ENCODE results near the gene ERCC6L2.

Gene ERCC6L2

DNA sequence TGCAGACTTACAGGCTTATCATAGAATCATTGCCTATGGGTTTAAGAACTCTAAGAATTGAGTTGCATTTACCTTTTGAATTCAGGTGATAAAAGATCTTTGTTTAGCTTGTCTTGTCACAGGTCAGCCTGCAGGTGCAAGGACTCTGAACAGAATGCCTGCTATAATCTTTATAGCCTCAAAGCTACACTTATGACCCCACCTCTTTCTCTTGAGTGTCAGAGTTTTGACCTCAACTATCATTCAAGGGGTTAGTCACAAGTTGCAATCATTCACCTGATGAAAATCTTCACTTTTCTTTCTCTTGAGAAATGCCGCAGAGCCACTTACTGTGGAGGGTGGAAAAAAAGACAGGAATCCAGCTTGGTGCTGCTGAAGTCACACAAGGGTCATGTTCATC lies 49.5 kb downstream of the ERCC6L2 start:
- DNase-seq (ENCODE audit: low read depth in 3 of 3) = no peak

DNA sequence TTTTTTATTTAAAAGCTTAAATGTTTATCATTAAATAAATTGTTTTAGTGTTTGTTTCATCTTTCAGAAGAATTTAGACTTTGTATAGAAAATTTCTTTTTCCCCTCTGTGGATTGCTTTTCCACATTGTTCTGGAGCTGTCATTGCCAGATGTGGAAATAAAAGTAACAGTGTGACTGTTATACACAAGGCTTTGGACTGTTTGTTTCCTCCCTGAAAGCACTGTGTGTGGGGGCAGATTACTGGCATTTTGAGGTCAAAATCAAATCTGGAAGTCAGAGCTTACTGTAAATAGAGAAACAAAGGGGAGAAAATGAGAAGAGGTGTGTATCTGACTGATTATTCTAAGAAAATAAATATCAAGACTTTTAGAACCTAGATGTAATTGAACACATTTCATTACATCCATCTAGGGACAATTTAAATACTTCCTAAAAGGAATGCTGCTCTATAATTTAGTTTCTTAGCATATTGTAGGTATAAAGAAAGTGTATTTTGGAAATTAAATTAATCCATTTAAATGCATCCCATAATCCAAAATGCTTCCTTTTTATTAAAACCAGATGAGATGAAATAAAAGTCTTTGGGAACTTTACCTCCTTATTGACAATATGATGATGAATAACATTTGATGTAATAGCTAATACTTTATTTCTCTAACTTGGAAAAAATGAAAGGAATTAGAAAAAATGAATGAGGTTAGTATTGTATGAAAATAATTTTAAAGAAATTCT lies 51.9 kb downstream of the ERCC6L2 start:
- no peak for DNase-seq (ENCODE audit: low read depth in 3 of 3)

DNA sequence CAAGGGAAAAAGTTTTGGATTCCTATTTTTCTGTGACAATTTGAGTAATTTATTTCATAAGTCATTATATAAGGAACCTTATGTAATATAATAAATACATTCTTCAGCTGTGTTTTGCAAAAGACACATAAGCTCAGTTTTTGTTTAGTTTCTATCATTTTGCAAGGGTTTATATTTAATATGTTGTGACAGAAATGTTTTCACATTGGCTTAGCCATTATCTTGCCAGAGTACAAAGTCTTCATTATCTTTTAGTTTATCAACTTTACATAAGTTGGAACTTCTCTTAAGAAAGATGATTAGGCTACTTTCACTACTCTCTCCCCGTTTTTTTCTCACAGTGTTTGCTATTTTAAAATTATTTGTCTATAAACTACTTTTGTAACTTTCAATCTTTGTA lies 54.8 kb downstream of the ERCC6L2 start:
- DNase-seq (ENCODE audit: low read depth in 3 of 3) = no peak

DNA sequence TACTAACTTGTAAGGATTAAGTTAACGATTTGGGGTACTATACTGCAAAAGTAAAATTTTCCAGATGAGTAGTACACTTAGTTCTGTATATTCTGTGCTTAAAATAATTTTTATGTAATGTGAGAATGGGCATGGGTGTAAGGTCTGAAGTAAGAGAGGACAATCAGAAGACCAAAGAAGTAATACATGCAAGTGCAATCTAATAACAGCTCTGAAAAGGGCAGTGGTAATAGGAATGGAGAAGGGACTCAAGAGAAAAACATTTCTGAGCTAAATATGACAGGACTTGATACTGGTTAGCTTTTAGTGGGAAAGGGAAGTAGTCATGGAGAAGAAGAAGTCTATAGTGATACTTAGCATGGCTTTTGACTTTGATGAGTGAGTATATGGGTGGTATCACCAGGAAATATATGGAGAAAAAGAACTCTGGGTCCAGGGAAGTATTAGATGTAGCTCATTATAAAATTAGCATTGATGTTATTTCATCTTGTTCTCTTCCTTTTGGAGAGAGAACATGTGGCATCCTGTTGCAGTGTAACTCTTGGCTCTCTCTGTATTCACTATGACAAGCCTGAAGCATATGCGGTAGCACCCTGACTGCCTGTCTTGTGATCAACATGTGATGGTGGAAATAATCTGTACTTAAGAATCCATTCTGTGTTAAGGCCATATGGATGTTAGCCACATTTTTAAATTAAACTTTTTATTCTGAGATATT lies 60.5 kb downstream of the ERCC6L2 start:
- no peak for DNase-seq (ENCODE audit: low read depth in 3 of 3)

DNA sequence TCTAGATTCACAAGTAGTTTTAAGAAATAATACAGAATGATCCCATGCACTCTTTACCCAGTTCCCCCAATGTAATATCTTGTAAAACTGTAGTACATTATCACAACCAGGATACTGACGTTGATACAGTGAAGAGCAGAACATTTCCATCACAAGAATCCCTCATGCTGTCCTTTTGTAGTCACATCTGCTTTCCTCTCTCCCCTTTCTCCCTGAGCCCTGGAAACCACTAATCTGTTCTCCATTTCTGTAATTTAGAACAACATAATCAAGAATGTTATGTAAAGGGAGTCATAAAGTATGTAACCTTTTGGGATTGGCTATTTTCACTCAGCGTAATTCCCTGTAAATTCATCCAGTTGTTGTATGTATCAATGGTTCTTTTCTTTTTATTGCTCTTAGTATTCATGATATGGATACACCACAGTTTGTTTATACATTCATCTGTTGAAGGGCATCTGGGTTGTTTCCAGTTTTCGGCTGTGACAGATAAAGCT lies 61.1 kb downstream of the ERCC6L2 start:
- no peak for DNase-seq (ENCODE audit: low read depth in 3 of 3)

DNA sequence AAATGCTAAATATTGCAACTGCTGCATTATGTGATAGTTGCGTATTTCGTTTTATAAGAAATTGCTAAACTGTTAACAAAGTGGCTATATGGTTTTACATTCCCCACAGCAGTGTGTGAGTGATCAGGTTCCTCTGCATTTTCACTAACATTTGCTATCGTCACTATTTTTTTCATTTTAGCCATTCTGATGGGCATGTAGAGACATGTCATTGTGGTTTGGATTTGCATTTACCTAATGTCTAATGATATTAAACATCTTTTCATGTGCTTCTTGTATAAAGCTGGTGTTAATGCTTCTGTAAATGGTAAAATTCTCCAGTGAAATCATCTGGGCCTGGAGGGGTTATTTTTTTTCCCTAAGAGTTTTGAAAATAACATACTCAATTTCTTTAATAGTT lies 61.6 kb downstream of the ERCC6L2 start:
- no peak for DNase-seq (ENCODE audit: low read depth in 3 of 3)

DNA sequence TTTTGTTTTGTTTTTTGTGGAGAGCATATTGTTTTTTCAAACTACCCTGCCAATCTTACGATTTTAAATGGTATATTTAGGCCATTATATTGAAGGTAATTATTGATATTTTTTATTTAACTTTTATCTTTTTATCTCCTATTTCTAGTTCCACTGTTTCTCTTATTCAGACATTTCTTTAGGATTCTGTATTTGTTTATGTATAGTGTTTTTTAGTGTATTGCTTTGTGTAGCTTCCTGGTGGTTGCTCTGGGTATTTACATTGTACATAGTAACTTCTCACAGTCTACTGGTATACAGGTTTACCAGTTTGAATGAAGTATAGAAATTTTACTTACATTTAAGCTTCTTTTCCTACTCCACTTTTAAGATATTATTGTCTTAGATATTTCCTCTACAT lies 63.2 kb downstream of the ERCC6L2 start:
- DNase-seq (ENCODE audit: low read depth in 3 of 3) = no peak

DNA sequence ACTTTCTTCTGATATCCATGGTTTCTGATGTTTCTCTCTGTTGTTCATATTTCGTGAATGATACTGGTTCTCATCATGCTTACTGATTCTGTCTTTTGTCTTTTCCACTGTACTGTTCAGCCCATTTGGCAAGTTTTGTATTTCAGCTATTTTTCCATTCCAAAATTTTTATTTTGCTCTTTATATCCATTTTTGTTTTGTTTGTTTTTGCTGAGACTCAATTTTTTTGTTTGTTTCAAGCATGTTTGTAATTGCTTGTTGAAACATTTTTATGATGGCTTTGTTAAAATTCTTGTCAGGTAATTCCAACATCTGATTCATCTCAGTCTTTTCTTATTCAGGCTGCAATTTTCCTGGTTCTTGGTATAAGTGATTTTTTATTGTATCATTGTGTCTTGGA lies 64.0 kb downstream of the ERCC6L2 start:
- DNase-seq (ENCODE audit: low read depth in 3 of 3) = no peak

DNA sequence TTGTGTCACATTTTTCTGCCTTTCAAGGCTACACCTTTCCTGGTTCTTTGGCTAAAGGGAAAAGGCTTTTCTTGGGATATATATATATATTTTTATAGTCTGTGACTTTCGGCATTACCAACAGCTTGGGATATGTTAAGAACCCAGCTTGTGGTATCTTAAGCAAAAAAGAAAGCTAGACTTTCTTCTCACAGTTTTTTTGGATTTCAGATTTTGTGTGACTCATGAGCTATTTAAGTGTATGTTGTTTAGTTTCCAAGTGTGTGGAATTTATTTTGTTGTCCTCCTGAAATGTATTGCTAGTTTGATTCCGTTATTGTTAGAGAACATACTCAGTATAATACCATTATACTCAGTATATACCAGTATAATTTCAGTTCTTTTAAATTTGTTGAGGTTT lies 64.8 kb downstream of the ERCC6L2 start:
- no peak for DNase-seq (ENCODE audit: low read depth in 3 of 3)

DNA sequence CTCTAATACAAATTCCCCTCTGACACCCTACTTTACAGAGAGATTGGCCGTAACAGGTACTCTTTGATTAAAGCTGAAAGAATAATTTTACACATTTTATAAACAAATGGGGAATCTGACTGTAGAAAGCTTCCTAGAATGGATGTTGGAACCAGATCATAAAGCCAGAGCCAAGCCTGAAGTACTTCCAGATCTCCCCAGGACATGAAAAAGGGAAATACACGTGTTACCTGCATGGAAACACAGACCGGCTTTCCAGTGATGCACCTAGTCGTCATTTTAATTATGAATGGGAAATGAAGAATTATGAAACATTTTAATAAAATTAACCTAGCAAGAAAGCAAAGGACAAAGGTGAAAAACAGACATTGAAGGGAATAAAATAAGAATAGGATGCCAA lies 66.5 kb downstream of the ERCC6L2 start:
- no peak for DNase-seq (ENCODE audit: low read depth in 3 of 3)

DNA sequence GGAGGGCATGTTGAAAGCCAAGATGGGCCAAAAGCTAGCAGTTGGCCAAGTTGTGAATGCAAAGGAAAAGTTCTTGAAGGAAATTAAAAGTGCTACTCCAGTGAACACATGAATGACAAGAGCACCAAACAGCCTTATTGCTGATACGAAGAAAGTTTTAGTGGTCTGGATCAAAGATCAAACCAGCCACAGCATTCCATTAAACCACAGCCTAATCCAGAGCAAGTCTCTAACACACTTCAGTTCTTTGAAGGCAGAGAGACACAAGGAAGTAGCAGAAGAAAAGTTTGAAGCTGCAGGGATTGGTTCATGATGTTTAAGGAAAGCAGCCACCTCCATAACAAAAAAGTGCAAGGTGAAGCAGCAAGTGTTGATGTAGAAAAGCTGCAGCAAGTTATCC lies 71.6 kb downstream of the ERCC6L2 start:
- no peak for DNase-seq (ENCODE audit: low read depth in 3 of 3)

DNA sequence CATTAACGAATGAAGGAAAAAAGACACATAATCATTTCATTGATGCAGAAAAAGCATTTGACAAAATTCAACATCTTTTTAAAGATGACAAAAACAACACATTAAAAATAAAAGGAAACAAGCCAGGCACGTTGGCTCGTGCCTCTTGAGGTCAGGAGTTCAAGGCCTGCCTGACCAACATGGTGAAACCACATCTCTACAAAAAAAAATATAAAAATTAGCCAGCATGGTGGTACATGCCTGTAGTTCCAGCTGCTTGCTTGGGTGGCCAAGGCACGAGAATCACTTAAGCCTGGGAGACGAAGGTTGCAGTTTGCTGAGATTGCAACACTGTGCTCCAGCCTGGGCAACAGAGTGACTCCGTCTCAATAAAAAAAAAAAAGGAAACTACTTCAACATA lies 77.0 kb downstream of the ERCC6L2 start:
- DNase-seq (ENCODE audit: low read depth in 3 of 3) = no peak

DNA sequence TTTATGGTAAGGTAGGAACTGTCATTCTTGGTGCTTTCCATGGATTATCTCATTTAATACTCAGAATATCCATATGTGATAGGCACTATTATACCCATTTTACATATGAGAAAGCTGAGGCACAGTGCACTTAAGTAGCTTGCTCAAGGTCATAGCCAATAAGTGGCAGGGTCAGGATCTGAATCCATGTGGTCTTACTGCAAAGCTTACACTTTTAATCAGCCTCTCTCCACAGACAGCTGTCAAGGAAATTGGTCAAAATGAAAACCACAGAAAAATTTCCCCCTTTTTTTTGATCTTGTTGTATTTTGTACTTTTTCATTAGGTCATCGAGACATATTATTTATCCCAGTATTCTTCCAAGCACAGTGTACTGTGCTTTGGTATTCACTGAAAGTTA lies 78.5 kb downstream of the ERCC6L2 start:
- DNase-seq (ENCODE audit: low read depth in 3 of 3) = no peak

DNA sequence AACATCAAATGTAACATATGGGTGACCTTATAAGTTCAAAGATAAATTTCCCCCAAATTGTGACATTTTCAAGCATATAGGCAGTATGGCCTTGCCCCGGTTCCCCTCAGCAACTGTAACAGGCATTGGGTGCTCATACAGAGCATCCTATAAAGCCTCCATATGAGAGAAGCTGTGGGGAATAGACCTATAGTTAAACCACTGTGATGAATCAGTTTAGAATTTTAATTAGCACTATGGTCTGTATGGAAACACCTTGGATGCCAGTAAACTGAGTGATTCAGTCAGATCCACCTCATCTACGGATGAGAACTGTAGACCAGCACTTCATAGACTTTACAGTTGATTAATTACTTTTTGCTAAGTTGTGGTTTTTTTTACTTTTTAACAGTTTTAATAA lies 79.4 kb downstream of the ERCC6L2 start:
- DNase-seq (ENCODE audit: low read depth in 3 of 3) = no peak

DNA sequence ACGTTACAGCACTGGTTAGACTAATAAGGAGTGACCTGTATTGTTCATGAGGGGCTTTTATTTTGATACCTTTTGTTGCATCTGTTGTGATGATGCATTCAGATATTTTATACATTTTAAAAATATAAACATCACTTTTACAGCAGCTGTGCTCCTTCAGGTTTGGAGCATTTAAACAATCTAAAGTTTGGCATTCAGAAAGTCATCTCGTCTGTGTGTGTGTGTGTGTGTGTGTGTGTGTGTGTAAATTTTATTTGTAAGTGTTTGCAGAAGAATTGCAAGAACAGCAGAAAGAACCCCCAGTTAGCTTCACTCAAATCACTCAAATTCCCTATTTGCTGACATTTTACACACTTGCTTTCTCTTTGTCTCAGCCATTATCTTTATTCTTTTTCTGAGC lies 87.4 kb downstream of the ERCC6L2 start:
- DNase-seq (ENCODE audit: low read depth in 3 of 3) = no peak

DNA sequence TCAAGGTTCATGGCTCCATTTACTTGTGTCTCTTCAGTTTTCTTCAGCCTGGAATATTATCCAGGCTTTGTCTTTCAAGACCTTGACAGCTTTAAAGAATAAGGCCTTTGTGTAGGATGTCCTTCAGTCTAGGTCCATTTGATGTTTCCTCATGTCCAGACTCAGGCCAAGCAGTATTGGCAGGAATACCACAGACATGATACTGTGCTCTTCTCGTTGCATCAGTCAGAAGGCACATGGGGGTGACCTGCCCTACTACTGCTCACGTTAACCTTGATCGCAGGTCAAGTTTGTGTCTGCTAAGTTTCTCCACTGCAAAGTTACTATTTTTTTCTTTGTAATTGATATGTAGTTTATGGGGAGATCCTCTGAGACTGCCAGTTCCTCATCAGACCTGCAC lies 88.2 kb downstream of the ERCC6L2 start:
- no peak for DNase-seq (ENCODE audit: low read depth in 3 of 3)

DNA sequence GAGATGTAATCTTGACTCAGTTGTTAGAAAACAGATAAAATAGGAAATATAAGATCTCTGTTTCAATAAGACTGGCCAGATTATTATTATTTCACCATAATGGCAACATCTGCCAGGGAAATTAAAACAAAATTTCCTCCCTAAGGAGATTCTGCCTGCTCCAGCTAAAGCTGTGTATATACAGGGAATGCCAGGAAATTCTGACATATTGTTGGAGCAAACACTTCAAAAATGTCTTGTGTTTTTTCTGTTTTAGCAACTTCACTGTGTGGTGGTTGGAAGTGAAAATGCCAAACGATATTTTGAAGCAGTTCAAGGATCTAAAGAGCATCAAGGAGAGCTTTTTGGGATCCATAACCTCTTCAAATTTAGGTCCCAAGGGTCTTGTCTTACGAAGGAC lies 90.8 kb downstream of the ERCC6L2 start:
- DNase-seq (ENCODE audit: low read depth in 3 of 3) = no peak

DNA sequence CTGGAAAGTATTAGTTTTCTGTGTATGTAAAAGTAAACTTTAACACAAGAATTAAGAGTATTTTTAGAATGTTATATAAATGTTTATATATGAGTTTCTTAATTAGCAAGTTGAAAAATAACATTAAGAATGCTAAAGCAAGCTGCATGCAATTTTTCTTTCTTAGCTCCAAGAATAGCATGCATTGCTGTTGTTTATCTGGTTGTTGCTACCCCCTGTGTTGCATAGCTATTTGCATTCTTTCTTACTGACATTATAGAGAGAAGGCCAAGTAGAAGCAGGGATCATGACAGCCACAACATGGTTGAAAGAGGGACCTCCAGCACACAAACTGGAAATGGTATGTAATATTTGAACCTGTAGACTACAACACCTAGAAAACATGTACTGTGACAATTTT lies 94.8 kb downstream of the ERCC6L2 start:
- no peak for DNase-seq (ENCODE audit: low read depth in 3 of 3)

DNA sequence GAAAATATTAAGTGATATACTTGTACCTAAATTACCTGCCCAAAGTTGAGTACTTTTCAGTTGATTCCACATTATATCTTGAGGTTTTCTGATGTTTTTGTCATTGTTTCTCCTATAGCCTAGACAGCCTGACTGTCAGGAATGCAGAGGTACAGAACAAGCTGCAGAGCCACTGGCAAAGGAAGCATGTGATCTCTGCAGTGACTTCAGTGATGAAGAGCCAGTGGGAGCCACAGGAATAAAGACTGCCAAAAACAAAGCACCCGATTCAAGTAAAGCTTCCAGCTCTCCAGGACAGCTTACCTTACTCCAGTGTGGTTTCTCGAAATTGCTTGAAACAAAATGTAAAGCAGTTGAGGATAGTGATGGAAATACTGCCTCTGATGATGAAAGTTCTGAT lies 96.3 kb downstream of the ERCC6L2 start:
- no peak for DNase-seq (ENCODE audit: low read depth in 3 of 3)

DNA sequence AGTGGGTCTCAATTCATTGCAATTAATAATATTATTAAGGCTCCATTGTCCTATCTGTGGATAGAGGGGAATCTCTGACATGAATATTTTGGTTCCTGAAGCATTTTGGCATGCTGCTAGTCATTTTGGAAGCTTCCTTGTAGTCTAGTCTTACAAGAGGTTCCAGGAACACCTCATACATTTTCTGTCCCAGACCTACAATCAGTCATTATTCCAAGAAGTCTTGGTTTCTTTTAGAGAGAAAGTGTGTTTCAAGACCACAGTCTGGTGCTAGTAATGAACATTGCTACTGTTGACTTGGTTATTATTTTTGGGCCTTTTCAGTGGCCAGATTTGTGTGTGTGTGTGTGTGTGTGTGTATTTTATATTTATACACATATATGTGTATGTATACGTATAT lies 98.9 kb downstream of the ERCC6L2 start:
- DNase-seq (ENCODE audit: low read depth in 3 of 3) = no peak

DNA sequence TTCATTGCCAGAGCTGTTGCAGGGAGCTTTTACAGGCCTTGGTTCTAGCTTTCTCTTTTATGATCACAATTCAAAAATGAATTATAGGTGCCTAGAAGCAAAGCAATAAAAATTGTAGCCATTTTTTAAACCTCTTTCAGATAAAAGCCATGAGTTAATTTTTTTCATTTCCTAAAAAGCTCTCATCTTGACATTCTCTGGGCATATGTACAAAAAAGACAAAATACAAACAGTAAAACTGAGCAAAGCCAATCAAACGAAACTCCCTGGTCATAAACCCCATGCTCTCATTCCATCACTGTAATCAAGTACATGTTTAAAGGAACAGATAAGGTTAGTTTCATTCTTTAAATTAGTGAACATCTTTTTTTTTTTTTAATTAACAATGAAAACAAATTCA lies 101.9 kb downstream of the ERCC6L2 start:
- no peak for DNase-seq (ENCODE audit: low read depth in 3 of 3)

DNA sequence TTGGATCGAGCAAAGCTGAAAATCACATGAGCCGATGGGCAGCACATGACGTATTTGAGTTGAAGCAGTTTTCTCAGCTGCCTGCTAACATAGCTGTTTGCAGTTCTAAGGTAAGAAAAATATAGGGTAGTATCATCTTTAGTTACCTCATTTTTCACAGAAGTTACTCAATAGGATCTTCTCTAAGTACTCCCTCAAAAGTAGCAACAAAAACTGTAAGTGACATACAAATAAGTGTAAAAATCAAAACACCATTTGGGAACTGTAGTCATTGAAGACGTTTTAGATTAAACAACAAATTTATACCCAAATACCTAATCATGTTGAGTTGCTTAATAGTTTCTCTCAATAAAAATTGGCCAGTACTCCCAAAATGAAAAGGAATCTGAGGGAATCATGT lies 102.6 kb downstream of the ERCC6L2 start:
- DNase-seq (ENCODE audit: low read depth in 3 of 3) = no peak

DNA sequence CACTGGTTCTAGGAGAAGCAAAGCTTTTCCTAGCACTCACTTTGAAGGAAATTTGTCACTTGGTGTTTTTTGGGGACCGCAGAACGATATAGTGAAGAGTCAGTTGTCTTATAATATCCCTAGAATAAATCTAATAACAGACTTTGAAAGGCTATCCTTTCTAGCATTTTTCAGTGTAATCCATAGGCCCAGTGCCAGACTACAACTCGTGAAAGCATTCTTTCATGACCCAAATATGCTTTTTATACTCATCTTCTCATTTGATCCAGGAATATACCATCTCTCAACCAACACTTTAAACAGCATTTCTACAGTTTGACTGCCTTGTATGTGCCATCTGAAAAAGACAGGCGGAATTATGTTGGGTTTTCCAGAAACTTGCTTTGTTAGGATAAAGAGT lies 104.0 kb downstream of the ERCC6L2 start:
- no peak for DNase-seq (ENCODE audit: low read depth in 3 of 3)
